Lung (tissue), 12 donors: Measurements from ENCODE around the gene ARCN1. TPM values are rescaled to one million over a fixed set of nuclear protein-coding genes. Genes with fewer than 3 reads are reported as not detected.

Source experiments
- ATAC-seq: fragments of 200-7000 bp; cut with Tn5 transposase; one replicate; pipeline ENCODE4 v1.9.1; 2020; ENCODE audit warnings: moderate number of reproducible peaks; ENCODE audit not compliant: insufficient read depth, low FRiP score
- DNase-seq, 3 donors: peaks; one replicate each; pipeline ENCODE4 v3.0.0-alpha.2; 2013 to 2017
- H3K27ac ChIP-seq, 2 donors: one replicate each; pipeline ENCODE4 v1.5.1; 2013; ENCODE audit warnings: mild to moderate bottlenecking in 2 of 2, moderate library complexity in 2 of 2, control low read depth in 1 of 2, inconsistent platforms in 1 of 2, low read depth in 1 of 2, low read length in 1 of 2
- H3K27me3 ChIP-seq, 3 donors: one replicate each; pipeline ENCODE4 v1.5.1; 2013; ENCODE audit warnings: low read length in 2 of 3; ENCODE audit not compliant: control insufficient read depth in 3 of 3, insufficient read depth in 3 of 3
- H3K36me3 ChIP-seq, 4 donors: one replicate each; pipeline ENCODE4 v1.5.1; 2013; ENCODE audit warnings: low read length in 4 of 4, mild to moderate bottlenecking in 1 of 4, moderate library complexity in 1 of 4; ENCODE audit not compliant: control insufficient read depth in 4 of 4, insufficient read depth in 4 of 4
- H3K4me1 ChIP-seq, 5 donors: one replicate each; pipeline ENCODE4 v1.5.1; 2013; ENCODE audit warnings: low read length in 5 of 5, mild to moderate bottlenecking in 2 of 5, moderate library complexity in 1 of 5; ENCODE audit not compliant: control insufficient read depth in 5 of 5, insufficient read depth in 5 of 5
- H3K4me3 ChIP-seq: one replicate; pipeline ENCODE4 v1.5.1; 2013; ENCODE audit warnings: mild to moderate bottlenecking, control low read depth, moderate library complexity
- H3K9ac ChIP-seq, 2 donors: one replicate each; pipeline ENCODE4 v1.5.1; 2013; ENCODE audit warnings: low read length in 2 of 2, control low read depth in 1 of 2; ENCODE audit not compliant: insufficient read depth in 1 of 2
- H3K9me3 ChIP-seq, 4 donors: one replicate each; pipeline ENCODE4 v1.5.1; 2013; ENCODE audit warnings: low read length in 3 of 4, mild to moderate bottlenecking in 1 of 4, moderate library complexity in 1 of 4; ENCODE audit not compliant: control insufficient read depth in 4 of 4, insufficient read depth in 3 of 4
- WGBS, 2 donors: extraction: QIAGEN DNeasy Blood & Tissue Kit; methylation state at CpG; one replicate each; pipeline ENCODE4 v1.1.7; 2013; 5-methylcytosine and 5-hydroxymethylcytosine counted together
- polyA plus RNA-seq, 2 donors: library from polyadenylated mRNA; stranded (reverse); fragments of 200-250 nt; gene quantifications; one replicate each; pipeline ENCODE4 v1.2.1, GENCODE V29; 2013
- total RNA-seq, 2 donors: library from RNA; depleted of rRNA in 1 of 2; stranded (reverse); fragments of >200 nt in 1 of 2; gene quantifications; one replicate each; pipeline ENCODE4 v1.2.1, GENCODE V29; 2014 to 2021
- TF ChIP-seq, protein P1 (sequence below): IDR thresholded peaks from 2 replicates; pipeline ENCODE4 v1.5.1; 2012; ENCODE audit warnings: mild to moderate bottlenecking; ENCODE audit errors: control extremely low read depth, extremely low read depth
- donor health status: control.
- donor health status: control.
- donor health status: Bipolar disorder and iron deficiency.
- donor health status: healthy.
- donor health status: DM: yes; HTN: yes; CAD: no.

Gene ARCN1
- total and polyA plus RNA-seq, 4 donors: 72.4 to 123 (median 106) TPM

DNA sequence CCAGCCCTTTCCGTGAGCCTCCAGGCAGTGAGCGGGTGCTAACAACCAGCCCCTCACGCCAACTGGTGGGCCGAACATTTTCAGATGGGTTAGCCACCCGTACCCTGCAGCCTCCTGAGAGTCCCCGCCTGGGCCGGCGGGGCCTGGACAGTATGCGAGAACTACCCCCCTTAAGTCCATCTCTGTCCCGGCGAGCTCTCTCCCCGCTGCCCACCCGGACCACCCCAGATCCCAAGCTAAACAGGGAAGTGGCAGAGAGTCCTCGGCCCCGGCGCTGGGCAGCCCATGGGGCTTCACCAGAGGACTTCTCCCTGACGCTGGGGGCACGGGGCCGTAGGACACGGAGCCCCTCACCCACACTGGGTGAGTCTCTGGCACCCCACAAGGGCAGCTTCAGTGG is 55.8 kb downstream of the ARCN1 start:
- Histone ChIP-seq H3K9ac (no peak overlapping the region), H3K4me3 (no peak overlapping the region), H3K9me3 (no peaks in the 10 kb centered on the region), H3K27me3 (no peaks in the 10 kb centered on the region), H3K4me1 (peaks cover 3 to 25% (median 5%) of the 10 kb centered on the region in 5 donors), H3K27ac (no peak overlapping the region), H3K36me3 (peaks cover 19 to 53% (median 35%) of the 10 kb centered on the region in 4 donors)
- DNase-seq: no peak
- 95% methylated on average over 20 of the region's 20 CpGs for WGBS, 2 donors
- TF ChIP-seq, protein P1, sequence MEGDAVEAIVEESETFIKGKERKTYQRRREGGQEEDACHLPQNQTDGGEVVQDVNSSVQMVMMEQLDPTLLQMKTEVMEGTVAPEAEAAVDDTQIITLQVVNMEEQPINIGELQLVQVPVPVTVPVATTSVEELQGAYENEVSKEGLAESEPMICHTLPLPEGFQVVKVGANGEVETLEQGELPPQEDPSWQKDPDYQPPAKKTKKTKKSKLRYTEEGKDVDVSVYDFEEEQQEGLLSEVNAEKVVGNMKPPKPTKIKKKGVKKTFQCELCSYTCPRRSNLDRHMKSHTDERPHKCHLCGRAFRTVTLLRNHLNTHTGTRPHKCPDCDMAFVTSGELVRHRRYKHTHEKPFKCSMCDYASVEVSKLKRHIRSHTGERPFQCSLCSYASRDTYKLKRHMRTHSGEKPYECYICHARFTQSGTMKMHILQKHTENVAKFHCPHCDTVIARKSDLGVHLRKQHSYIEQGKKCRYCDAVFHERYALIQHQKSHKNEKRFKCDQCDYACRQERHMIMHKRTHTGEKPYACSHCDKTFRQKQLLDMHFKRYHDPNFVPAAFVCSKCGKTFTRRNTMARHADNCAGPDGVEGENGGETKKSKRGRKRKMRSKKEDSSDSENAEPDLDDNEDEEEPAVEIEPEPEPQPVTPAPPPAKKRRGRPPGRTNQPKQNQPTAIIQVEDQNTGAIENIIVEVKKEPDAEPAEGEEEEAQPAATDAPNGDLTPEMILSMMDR: no peak
- ATAC-seq: no peak

DNA sequence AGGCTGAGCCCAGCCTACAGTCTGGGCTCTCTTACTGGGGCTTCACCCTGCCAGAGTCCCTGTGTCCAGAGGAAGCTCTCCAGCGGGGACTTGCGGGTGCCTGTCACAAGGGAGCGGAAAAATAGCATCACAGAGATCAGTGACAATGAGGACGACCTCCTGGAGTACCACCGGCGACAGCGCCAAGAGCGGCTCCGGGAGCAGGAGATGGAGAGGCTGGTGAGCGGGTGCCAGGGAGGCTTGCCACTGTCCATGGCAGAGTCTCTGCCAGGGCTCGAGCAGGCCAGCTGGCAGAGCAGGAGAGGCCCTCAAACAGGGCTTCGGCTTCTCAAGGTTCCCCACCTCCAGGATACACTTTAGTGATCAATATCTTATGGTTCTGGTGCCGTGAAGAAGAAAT is 56.2 kb downstream of the ARCN1 start:
- H3K9ac ChIP-seq: no peak overlapping the region

DNA sequence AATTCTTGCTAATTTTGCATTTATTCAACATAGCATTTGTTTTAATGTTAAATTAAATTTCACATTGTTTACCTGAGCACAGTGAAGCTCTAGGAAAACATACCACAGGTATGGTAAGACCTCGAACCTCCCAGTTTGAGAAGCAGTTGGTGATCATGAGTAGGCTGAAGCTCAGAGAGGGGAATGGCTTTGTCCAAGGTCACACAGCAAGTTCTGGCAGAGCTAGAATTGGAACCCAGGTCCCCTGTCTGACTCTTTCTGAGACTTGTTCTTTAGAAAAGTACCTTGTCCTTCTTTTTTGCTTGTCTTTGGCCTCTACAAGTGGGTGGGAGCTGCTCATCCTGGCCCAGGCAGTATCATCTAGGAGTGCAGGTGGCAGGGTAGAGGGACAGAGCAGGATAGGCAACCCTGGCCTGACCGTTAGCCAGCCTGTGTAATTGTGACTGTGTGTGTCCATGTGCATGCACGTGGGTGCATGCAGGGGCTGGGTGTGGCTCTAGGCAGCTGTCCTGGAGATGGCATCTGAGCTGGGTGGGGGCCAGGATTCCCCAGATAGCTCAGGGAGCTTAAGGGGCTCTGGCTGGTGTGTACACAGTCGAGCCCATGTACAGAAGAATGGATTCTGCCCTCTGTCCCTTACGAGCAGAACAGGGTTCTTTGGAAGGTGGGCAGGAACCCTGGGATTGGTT is 56.8 kb downstream of the ARCN1 start:
- Histone ChIP-seq H3K4me3 (no peak overlapping the region), H3K9me3 (no peaks in the 10 kb centered on the region), H3K36me3 (peaks cover 19 to 58% (median 37%) of the 10 kb centered on the region in 4 donors), H3K27ac (peak overlapping the region in 1 of 2 donors; percentile 27), H3K9ac (no peak overlapping the region), H3K4me1 (peaks cover 4 to 24% (median 6%) of the 10 kb centered on the region in 5 donors), H3K27me3 (no peaks in the 10 kb centered on the region)
- 56 to 77% methylated on average over 5 of the region's 5 CpGs for WGBS, 2 donors
- TF ChIP-seq, protein P1: no peak
- DNase-seq (no peak), ATAC-seq (no peak)

More for the DNA sequence above, 56.2 kb downstream of the ARCN1 start:
- Histone ChIP-seq H3K4me3 (no peak overlapping the region), H3K9me3 (no peaks in the 10 kb centered on the region), H3K27ac (no peak overlapping the region), H3K4me1 (peaks cover 1 to 21% (median 3%) of the 10 kb centered on the region in 5 donors), H3K36me3 (peaks cover 19 to 57% (median 35%) of the 10 kb centered on the region in 4 donors), H3K27me3 (no peaks in the 10 kb centered on the region)
- no peak for ATAC-seq
- TF ChIP-seq, protein P1: no peak
- 80 to 92% methylated on average over 13 of the region's 13 CpGs for WGBS, 2 donors
- DNase-seq: no peak
